B cell (primary cell): ENCODE data around the gene TGFBI.

Experiments
- EZH2 ChIP-seq: IDR thresholded peaks from 2 replicates; pipeline ENCODE4 v1.6.1; 2012; ENCODE audit warnings: borderline replicate concordance, low read depth, mild to moderate bottlenecking, moderate library complexity, low read length; ENCODE audit not compliant: insufficient read depth, poor library complexity, severe bottlenecking
- TF ChIP-seq, protein P1 (sequence below): fragments of 200-600 bp; IDR thresholded peaks from one replicate; pipeline ENCODE4 v1.8.0; 2022; ENCODE audit warnings: antibody characterized with exemption, mild to moderate bottlenecking

GRCh38 chr5:136052692-136053335 lies 24.0 kb downstream of the TGFBI start:
- TF ChIP-seq, protein P1, sequence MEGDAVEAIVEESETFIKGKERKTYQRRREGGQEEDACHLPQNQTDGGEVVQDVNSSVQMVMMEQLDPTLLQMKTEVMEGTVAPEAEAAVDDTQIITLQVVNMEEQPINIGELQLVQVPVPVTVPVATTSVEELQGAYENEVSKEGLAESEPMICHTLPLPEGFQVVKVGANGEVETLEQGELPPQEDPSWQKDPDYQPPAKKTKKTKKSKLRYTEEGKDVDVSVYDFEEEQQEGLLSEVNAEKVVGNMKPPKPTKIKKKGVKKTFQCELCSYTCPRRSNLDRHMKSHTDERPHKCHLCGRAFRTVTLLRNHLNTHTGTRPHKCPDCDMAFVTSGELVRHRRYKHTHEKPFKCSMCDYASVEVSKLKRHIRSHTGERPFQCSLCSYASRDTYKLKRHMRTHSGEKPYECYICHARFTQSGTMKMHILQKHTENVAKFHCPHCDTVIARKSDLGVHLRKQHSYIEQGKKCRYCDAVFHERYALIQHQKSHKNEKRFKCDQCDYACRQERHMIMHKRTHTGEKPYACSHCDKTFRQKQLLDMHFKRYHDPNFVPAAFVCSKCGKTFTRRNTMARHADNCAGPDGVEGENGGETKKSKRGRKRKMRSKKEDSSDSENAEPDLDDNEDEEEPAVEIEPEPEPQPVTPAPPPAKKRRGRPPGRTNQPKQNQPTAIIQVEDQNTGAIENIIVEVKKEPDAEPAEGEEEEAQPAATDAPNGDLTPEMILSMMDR = no peak
- TF ChIP-seq EZH2 = no peak
